HFFc6 (cell line): ENCODE results near the gene CEACAM16. TPM values are rescaled to one million over a fixed set of nuclear protein-coding genes. Genes with fewer than 3 reads are reported as not detected.
A peak's percentile ranks its signal among the peaks of the same experiment; 100 is the strongest.

Experiments used
- DNase-seq: peaks from one replicate; pipeline ENCODE4 v3.0.0-alpha.2; 2018
- H3K27ac Mint-ChIP-seq: 2 replicates; pipeline ENCODE4 v1.8.0; 2020; ENCODE audit warnings: mild to moderate bottlenecking, mixed read lengths
- H3K27me3 Mint-ChIP-seq: 2 replicates; pipeline ENCODE4 v1.8.0; 2021; ENCODE audit warnings: mild to moderate bottlenecking, moderate library complexity, mixed read lengths; ENCODE audit not compliant: insufficient read depth
- H3K36me3 Mint-ChIP-seq: 2 replicates; pipeline ENCODE4 v1.8.0; 2021; ENCODE audit warnings: low read depth, mixed read lengths
- H3K4me1 Mint-ChIP-seq: 2 replicates; pipeline ENCODE4 v1.8.0; 2020; ENCODE audit warnings: low read depth, mixed read lengths
- H3K4me3 Mint-ChIP-seq: 2 replicates; pipeline ENCODE4 v1.8.0; 2020; ENCODE audit warnings: mild to moderate bottlenecking, moderate library complexity, mixed read lengths
- H3K9me3 Mint-ChIP-seq: 2 replicates; pipeline ENCODE4 v1.8.0; 2020; ENCODE audit warnings: mild to moderate bottlenecking, mixed read lengths
- CTCF ChIP-seq: fragments of 200-600 bp; sonication (generic); IDR thresholded peaks from 2 replicates; pipeline ENCODE4 v1.5.0; 2021; ENCODE audit warnings: antibody characterized with exemption, mild to moderate bottlenecking
- total RNA-seq, 6 experiments: library from RNA; stranded (reverse); fragmentation: NEBNext Ultra II Directional; extraction: Animal tissue kit (Norgen Biotek cat#: 25700); gene quantifications; 2 replicates in 1 of 6; 3 replicates in 5 of 6; pipeline ENCODE4 v1.2.3, GENCODE V29; 2021

Gene CEACAM16
- total RNA-seq, 6 experiments from 2014 or later = not detected

- no peak overlapping the region for H3K4me3 Mint-ChIP-seq
- peak overlapping the region; percentile 81 for H3K27ac Mint-ChIP-seq
- peaks cover 4% of the 10 kb centered on the region; the same call in 1 of the 2 replicates for H3K9me3 Mint-ChIP-seq
- peaks cover 4% of the 10 kb centered on the region; the same call in 1 of the 2 replicates for H3K27me3 Mint-ChIP-seq
- H3K4me1 Mint-ChIP-seq = peaks cover 40% of the 10 kb centered on the region
- DNase-seq = peak; percentile 49
- no peak for TF ChIP-seq CTCF
- no peaks in the 10 kb centered on the region for H3K36me3 Mint-ChIP-seq
Observed at GRCh38 chr19:44685877-44686276, 13.1 kb upstream of the CEACAM16 start.

GRCh38 chr19:44686896-44687295, 12.1 kb upstream of the CEACAM16 start:
- H3K27me3 Mint-ChIP-seq = peaks cover 4% of the 10 kb centered on the region; the same call in 1 of the 2 replicates
- no peak for DNase-seq
- no peaks in the 10 kb centered on the region for H3K36me3 Mint-ChIP-seq
- no peak overlapping the region for H3K4me3 Mint-ChIP-seq
- H3K9me3 Mint-ChIP-seq = peaks cover 4% of the 10 kb centered on the region; the same call in 1 of the 2 replicates
- peaks cover 44% of the 10 kb centered on the region for H3K4me1 Mint-ChIP-seq
- no peak for TF ChIP-seq CTCF
- H3K27ac Mint-ChIP-seq = no peak overlapping the region

GRCh38 chr19:44687888-44688287, 11.1 kb upstream of the CEACAM16 start:
- H3K9me3 Mint-ChIP-seq = peaks cover 4% of the 10 kb centered on the region; the same call in 1 of the 2 replicates
- H3K27ac Mint-ChIP-seq = no peak overlapping the region
- DNase-seq = no peak
- H3K4me3 Mint-ChIP-seq = no peak overlapping the region
- no peak for TF ChIP-seq CTCF
- no peaks in the 10 kb centered on the region for H3K36me3 Mint-ChIP-seq
- H3K27me3 Mint-ChIP-seq = peaks cover 4% of the 10 kb centered on the region; the same call in 1 of the 2 replicates
- peaks cover 54% of the 10 kb centered on the region for H3K4me1 Mint-ChIP-seq

GRCh38 chr19:44689290-44690130, 9.4 kb upstream of the CEACAM16 start:
- TF ChIP-seq CTCF = peak; percentile 94
- Mint-ChIP-seq H3K4me1 (peaks cover 49% of the 10 kb centered on the region), H3K27ac (no peak overlapping the region), H3K36me3 (no peaks in the 10 kb centered on the region), H3K27me3 (peaks cover 4% of the 10 kb centered on the region; the same call in 1 of the 2 replicates), H3K9me3 (peaks cover 4% of the 10 kb centered on the region; the same call in 1 of the 2 replicates), H3K4me3 (no peak overlapping the region)
- DNase-seq = peak; percentile 24

GRCh38 chr19:44690131-44690440, 8.9 kb upstream of the CEACAM16 start:
- peaks cover 43% of the 10 kb centered on the region for H3K4me1 Mint-ChIP-seq
- no peak overlapping the region for H3K27ac Mint-ChIP-seq
- peaks cover 4% of the 10 kb centered on the region; the same call in 1 of the 2 replicates for H3K27me3 Mint-ChIP-seq
- DNase-seq = no peak
- no peak overlapping the region for H3K4me3 Mint-ChIP-seq
- peaks cover 2% of the 10 kb centered on the region; the same call in 1 of the 2 replicates for H3K9me3 Mint-ChIP-seq
- no peaks in the 10 kb centered on the region for H3K36me3 Mint-ChIP-seq
- no peak for TF ChIP-seq CTCF
